ENCODE measurements around the gene SPACA4. TPM values are rescaled to one million over a fixed set of nuclear protein-coding genes. Genes with fewer than 3 reads are reported as not detected.

The SPACA4 gene
- total RNA-seq, 1 donor from 2014 or later: not detected

- no peak for DNase-seq (ENCODE audit: low read depth, low spot score)
Observed at GRCh38 chr19:48596679-48597465, 9.7 kb upstream of the SPACA4 start.

DNA sequence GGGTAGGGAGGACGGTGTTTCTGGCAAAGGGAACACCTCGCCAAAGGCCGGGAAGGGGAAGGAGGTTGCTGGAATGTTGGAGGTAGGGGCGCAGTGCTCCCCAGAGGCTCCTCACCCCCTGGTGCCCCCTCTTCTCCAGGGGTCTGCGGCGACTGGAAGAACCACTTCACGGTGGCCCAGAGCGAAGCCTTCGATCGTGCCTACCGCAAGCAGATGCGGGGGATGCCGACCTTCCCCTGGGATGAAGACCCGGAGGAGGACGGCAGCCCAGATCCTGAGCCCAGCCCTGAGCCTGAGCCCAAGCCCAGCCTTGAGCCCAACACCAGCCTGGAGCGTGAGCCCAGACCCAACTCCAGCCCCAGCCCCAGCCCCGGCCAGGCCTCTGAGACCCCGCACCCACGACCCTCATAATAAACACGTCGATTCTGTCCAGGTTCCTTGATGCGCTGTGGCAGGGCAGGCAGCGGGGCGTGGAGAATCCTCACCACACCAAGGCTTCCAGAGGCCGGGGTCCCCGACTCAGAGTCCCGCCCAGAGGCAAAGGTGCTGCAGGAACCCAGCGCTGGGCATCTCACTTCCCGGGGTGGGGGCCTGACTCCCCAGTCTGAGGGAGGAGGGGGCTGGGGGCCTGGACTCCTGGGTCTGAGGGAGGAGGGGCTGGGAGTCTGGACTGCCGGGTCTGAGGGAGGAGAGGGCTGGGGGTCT lies 7.4 kb upstream of the SPACA4 start:
- no peak for DNase-seq (ENCODE audit: low read depth, low spot score)

- no peak for DNase-seq (ENCODE audit: low read depth, low spot score)
Observed at GRCh38 chr19:48600679-48601417, 5.7 kb upstream of the SPACA4 start.

DNA sequence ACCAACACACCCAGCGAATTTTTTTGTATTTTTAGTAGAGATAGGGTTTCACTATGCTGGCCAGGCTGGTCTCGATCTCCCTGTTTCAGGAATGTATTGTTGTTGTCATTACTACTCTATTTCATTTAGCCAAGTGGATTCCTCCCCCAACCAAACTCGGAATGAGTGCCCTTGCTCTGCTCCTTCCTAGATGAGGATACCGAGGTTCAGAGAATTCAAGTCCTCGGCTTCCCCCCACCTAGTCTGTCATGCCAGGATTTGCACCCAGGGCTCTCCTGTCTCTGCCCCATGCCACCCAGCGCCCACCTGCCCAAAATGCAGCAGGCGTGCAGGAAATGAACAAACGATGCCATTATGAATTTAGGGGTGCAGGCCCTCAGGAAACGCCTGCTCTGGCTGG lies 3.5 kb upstream of the SPACA4 start:
- DNase-seq (ENCODE audit: low read depth, low spot score): no peak

DNA sequence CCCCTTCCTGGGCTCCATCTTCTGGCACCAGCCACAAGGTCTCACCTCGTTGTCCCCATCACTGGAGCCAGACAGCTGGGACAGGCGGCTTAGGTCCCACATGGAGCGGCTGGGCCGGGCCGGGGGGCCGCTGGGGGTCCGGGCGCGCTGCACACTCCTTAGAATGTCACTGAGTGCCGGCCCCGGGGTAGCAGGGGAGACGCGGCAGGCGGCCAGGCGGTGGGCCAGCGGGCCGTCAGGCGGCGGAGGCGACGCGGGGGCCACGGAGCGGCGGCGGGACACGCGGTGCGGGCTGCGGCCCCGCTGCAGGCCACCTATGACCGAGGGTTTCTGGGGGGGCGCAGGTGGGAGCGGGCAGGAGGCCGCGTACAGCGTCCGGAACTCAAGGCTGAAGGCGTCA lies 3.1 kb upstream of the SPACA4 start:
- DNase-seq (ENCODE audit: low read depth, low spot score): no peak

DNA sequence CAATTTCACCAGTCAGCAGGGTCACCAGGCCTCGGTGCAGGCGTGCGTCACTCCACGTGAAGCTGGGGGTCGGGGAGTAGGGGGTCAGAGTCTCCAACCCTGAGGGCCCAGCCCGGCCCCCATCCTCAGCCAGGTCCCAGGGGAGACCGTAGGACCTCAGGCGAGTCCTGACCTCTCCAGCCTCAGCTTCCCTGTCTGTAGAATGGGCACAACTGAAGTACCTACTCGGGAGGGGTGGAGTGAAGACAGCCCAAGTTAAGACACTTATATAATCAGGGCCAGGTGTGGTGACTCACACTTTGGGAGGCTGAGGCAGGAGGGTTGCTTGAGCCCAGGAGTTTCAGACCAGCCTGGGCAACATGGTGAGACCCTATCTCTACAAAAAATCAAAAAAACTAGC lies 2.7 kb upstream of the SPACA4 start:
- DNase-seq (ENCODE audit: low read depth, low spot score): no peak

GRCh38 chr19:48607359-48607755 lies 815 bp downstream of the SPACA4 start:
- DNase-seq (ENCODE audit: low read depth, low spot score): no peak

DNA sequence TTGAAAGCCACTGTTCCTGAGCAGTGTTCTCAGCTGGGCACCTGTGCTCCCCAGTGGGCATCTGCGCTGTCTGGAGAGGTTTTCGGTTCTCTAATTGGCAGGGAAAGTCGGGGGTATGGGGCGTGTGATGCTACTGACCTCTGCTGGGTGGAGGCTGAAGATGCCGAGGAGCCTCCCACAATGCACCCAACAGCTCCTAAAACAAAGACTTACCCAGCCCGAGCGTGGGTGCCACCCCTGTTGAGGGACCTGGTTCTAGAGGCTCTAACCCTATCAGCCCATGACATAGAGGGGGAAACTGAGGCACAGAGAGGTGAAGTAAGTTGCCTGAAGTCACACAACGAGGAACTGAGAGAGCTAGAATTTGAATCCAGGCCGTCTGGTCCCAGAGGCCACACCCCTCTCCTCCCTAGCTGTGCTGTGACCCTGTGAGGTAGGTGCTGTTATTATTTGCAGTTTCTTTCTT lies 2.3 kb downstream of the SPACA4 start:
- DNase-seq (ENCODE audit: low read depth, low spot score): no peak

GRCh38 chr19:48609571-48610108 lies 3.1 kb downstream of the SPACA4 start:
- DNase-seq (ENCODE audit: low read depth, low spot score): no peak

- no peak for DNase-seq (ENCODE audit: low read depth, low spot score)
Observed at GRCh38 chr19:48611872-48612271, 5.3 kb downstream of the SPACA4 start.

DNA sequence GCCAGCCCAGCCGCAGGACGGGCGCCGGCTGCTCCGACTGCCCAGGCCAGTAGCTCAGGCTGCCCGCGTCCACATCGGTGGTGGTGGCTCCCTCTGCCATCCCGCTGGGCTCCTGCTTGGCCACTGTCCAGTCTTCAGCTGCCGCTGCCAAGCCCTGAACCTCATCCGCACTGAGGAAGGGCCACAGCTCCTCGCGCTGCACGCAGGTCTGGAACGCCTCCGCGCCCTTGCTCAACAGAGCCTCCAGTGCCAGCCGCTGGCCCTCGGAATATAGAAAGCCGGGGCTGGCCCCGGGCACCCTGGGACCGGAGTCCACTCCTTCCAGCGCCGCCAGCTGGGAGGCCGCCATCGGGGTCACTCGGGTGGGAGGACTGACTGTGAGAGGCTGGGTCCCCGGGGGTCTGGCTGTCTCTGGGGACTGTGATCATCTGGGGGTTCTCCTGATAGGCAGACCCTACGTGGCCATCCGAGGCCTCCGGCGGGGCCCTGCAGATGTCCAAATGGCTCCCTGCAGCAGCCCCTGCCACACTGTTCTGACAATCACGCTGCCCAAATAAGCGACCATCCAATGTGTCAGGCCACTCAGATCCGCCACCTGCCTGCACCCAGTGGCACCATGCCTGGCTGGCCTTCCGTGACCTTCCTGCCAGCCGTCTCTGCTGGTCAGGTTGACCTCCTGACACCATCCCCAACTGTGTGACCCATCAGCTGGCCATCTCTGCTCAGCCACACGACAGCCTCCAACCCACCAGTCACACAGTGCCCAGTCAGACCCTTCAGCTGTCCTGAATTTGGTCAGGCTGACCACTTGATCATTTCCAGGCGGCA lies 6.7 kb downstream of the SPACA4 start:
- no peak for DNase-seq (ENCODE audit: low read depth, low spot score)

GRCh38 chr19:48613852-48614435 lies 7.4 kb downstream of the SPACA4 start:
- DNase-seq (ENCODE audit: low read depth, low spot score): no peak

GRCh38 chr19:48614436-48615230 lies 8.1 kb downstream of the SPACA4 start, which contains the start of gene FAM83E:
Gene FAM83E, minus strand, starts transcription at chr19:48615076. Its CDS starts 1,704 bp downstream, at chr19:48613372.
- no peak for DNase-seq (ENCODE audit: low read depth, low spot score)

DNA sequence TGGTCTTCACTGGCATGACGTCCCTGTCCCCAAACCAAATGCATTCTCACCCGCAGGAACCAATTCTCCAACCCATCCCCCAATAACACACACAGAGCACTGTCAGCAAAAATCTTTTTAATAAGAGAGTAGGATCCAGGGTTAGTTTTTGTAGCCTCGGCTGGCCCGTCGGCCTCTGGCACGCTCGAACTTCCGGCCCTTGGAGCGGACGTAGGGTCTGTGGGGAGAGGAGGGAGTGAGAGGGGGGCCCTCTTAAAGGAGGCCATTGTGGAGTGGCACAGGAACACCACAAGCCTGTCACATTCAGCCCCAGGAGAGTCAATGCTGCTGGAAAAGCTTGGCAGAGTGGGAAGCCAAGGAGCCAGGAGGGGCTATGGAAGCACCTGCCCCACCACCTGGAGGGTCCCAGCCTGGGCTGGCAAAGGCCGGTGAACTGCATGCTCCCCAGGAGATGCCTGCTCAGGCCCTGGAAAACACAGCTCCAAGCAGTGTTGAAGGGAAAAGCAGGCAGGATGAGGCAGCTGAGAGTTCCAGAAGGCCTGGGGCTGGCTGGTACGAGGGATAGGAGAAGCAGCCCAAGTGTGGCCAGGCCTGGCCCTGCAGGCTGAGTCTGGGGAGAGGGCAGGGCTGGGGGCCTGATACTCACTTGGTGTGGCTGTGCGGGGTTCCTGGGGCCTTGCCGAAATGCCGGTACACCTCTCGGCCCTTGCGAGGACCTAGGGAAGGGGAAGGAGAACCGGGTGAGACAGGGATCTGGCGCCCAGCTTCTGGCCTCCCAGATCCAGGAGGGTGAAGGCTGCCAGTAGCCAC lies 8.9 kb downstream of the SPACA4 start:
- no peak for DNase-seq (ENCODE audit: low read depth, low spot score)

- no peak for DNase-seq (ENCODE audit: low read depth, low spot score)
Observed at GRCh38 chr19:48616041-48616436, 9.5 kb downstream of the SPACA4 start.

- DNase-seq (ENCODE audit: low read depth, low spot score): no peak
Observed at GRCh38 chr19:48616491-48617056, 10.0 kb downstream of the SPACA4 start.

DNA sequence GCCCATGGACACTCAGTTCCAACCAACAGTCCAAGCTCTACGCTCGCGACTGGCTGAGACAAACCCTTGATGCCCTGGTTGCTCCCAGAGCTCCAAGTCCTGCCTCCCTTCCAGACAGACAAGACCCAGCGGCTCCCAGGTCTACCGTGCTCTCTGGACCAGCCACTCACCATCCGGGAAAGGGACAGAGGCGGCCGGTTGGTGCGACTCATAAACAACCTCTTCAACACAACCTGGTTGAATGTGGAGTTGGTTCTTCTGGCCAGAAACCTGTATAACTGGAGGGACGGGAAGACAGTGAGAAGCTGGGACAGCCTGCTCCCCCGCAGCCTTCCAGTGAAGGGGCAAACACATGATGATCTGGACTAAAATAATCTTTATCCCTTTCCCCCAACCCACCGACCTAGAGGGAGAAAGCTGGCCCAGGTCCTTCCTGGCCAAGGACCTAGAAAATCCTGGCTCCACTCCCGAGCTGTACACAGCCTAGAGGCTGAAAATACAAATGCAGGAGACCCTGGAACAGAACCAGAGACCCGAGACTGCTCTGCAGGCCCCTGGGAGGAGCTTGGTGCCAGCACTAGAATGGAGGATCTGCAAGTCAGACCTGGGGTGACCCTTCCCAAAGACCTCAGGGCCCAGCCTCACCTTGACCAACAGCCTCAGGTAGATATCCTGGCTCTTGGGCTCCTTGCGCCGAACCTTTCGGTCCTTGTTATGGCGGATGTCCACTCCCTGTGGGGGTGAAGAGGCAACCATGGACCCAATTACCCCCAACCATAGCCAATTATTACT lies 10.8 kb downstream of the SPACA4 start:
- DNase-seq (ENCODE audit: low read depth, low spot score): no peak
